ENCODE results near the gene HSD17B3.

DNA sequence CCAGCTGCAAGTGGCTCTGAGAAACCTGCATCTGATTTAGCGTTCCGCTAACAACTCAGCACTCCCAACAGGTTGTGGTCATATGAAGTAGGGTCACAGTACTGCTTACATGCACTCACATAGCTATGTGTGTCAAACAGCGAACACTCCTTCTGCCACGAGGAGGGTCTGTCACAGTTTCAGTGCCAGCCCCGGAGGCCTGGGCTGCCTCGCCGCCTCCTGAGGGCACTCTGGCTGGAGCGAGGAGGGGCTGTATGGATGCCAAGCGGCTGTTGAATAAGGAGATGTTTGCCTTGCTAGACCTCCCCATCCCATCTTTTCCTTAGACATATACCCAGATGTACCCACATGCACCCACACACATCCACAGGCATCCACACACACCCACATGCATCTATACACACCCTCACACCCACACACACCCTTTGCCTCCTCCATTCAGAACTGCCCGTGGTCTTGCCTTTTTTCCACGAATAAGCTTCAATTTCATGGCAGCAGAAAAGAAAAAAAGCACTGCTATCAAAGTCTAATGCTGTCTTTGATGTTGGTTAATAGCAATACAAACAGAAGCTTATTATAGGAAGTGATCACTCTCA lies 95.7 kb downstream of the HSD17B3 start:
- TF ChIP-seq, protein P1, sequence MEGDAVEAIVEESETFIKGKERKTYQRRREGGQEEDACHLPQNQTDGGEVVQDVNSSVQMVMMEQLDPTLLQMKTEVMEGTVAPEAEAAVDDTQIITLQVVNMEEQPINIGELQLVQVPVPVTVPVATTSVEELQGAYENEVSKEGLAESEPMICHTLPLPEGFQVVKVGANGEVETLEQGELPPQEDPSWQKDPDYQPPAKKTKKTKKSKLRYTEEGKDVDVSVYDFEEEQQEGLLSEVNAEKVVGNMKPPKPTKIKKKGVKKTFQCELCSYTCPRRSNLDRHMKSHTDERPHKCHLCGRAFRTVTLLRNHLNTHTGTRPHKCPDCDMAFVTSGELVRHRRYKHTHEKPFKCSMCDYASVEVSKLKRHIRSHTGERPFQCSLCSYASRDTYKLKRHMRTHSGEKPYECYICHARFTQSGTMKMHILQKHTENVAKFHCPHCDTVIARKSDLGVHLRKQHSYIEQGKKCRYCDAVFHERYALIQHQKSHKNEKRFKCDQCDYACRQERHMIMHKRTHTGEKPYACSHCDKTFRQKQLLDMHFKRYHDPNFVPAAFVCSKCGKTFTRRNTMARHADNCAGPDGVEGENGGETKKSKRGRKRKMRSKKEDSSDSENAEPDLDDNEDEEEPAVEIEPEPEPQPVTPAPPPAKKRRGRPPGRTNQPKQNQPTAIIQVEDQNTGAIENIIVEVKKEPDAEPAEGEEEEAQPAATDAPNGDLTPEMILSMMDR (conservative IDR thresholded peaks at IDR 0.05), result no peak
- TF ChIP-seq ZFX (IDR thresholded peaks at IDR 0.05), result no peak
